ENCODE data around the gene INO80D. TPM values are rescaled to one million over a fixed set of nuclear protein-coding genes. Genes with fewer than 3 reads are reported as not detected.

The INO80D gene
- total and polyA plus RNA-seq, 2 of the 8 experiments (the other 6 are each of a cell fraction or from before 2014, with no cell fraction given) = 6.2 to 37.4 TPM

DNA sequence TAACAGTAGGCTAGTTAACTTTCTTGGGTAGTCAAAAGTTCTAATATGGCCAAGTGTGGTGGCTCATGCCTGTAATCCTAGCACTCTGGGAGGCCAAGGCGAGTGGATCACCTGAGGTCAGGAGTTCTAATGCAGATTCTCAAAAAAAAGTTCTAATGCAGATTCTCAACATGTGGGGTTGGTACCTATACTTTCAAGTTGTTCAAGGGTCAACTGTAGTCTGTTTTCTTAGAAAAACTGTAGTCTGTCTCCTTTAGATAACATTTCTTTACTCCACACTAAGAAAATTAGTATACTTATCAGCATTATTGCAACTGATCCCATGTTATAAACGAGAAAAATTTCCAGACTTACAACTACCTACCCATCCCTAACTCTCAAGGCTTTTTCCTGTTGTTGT lies 16.6 kb downstream of the INO80D start:
- H3K4me3 ChIP-seq (ENCODE audit: extremely low read depth in 1 of 4, insufficient read depth in 2 of 4, low read depth in 3 of 4, low read length in 4 of 4) = no peak overlapping the region
- H3K23me2 ChIP-seq (ENCODE audit: low read depth, low read length) = no peaks in the 10 kb centered on the region
- H3K9ac ChIP-seq (replicated peaks in 1 of 4; ENCODE audit: extremely low read depth in 1 of 4, low read depth in 3 of 4, low read length in 3 of 4) = no peak overlapping the region; a peak in 1 of 7 replicates
- no peak overlapping the region for H3K27ac ChIP-seq (ENCODE audit: low read depth, low read length)
- no peaks in the 10 kb centered on the region for H3K27me3 ChIP-seq (replicated peaks in 1 of 4; ENCODE audit: control insufficient read depth in 3 of 4, extremely low read depth in 1 of 4, insufficient read depth in 3 of 4, low read length in 3 of 4)
- ChIA-PET POLR2A (ENCODE audit: partially characterized antibody) (interaction anchor here (0.8 to 7.5 kb wide), 2 partner anchors 11 to 14 kb away, joined by 3 to 34 read pairs; no protein-coding TSS in a partner anchor), CTCF (ENCODE audit: partially characterized antibody) (no interaction called here)
- H2BK12ac ChIP-seq (ENCODE audit: low read depth, low read length) = no peak overlapping the region
- H3K56ac ChIP-seq (replicated peaks; ENCODE audit: insufficient read length, low read depth, low read length) = no peak overlapping the region
- H4K5ac ChIP-seq (ENCODE audit: insufficient read length, low read depth, low read length) = no peak overlapping the region
- H4K91ac ChIP-seq (replicated peaks; ENCODE audit: insufficient read length, low read length) = no peak overlapping the region
- DNase-seq (ENCODE audit: low read depth in 1 of 2, low spot score in 2 of 2) = no peak
- H3K9me3 ChIP-seq (ENCODE audit: insufficient read depth in 2 of 2, low read depth in 1 of 2, low read length in 1 of 2) = no peaks in the 10 kb centered on the region
- peaks cover 2% of the 10 kb centered on the region; the same call in 1 of the 2 replicates for H3K79me1 ChIP-seq (ENCODE audit: low read depth, low read length)
- no peak overlapping the region for H2AK5ac ChIP-seq (ENCODE audit: low read depth, low read length)
- no peak overlapping the region for H3K14ac ChIP-seq (ENCODE audit: insufficient read length)
- no peak overlapping the region for H2BK15ac ChIP-seq (ENCODE audit: low read length)
- no peak for FAIRE-seq
- no peak overlapping the region for H2BK20ac ChIP-seq (ENCODE audit: low read length)
- H3K36me3 ChIP-seq (ENCODE audit: control insufficient read depth in 2 of 4, insufficient read depth in 4 of 4, low read length in 3 of 4) = no peaks in the 10 kb centered on the region; a peak in 1 of 8 replicates
- no peak overlapping the region for H2BK120ac ChIP-seq (replicated peaks; ENCODE audit: low read depth, low read length)
- TF ChIP-seq TAF7 (optimal IDR thresholded peaks at IDR 0.05; ENCODE audit: borderline replicate concordance, low read depth, low read length) (no peak), KDM5A (IDR thresholded peaks at IDR 0.05; ENCODE audit: low read length) (no peak), HDAC6 (IDR thresholded peaks at IDR 0.05; ENCODE audit: low read depth, low read length) (no peak), PHF8 (conservative IDR thresholded peaks at IDR 0.05; ENCODE audit: low read depth, low read length) (no peak), GTF2F1 (IDR thresholded peaks at IDR 0.05; ENCODE audit: borderline replicate concordance, low read depth, low read length) (no peak), POU5F1 (IDR thresholded peaks at IDR 0.05; ENCODE audit: low read depth, low read length) (no peak), SUZ12 (IDR thresholded peaks at IDR 0.05; ENCODE audit: low read length) (no peak), SP2 (IDR thresholded peaks at IDR 0.05; ENCODE audit: low read length) (no peak), BACH1 (IDR thresholded peaks at IDR 0.05; ENCODE audit: low read length) (no peak)
- TF ChIP-seq, protein P1, sequence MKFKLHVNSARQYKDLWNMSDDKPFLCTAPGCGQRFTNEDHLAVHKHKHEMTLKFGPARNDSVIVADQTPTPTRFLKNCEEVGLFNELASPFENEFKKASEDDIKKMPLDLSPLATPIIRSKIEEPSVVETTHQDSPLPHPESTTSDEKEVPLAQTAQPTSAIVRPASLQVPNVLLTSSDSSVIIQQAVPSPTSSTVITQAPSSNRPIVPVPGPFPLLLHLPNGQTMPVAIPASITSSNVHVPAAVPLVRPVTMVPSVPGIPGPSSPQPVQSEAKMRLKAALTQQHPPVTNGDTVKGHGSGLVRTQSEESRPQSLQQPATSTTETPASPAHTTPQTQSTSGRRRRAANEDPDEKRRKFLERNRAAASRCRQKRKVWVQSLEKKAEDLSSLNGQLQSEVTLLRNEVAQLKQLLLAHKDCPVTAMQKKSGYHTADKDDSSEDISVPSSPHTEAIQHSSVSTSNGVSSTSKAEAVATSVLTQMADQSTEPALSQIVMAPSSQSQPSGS (IDR thresholded peaks at IDR 0.05; ENCODE audit: low read length) = no peak
- TF ChIP-seq, protein P2, sequence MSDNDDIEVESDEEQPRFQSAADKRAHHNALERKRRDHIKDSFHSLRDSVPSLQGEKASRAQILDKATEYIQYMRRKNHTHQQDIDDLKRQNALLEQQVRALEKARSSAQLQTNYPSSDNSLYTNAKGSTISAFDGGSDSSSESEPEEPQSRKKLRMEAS (IDR thresholded peaks at IDR 0.05) = no peak
- no peaks in the 10 kb centered on the region for H4K20me1 ChIP-seq (replicated peaks in 1 of 2; ENCODE audit: control insufficient read depth in 1 of 2, insufficient read depth in 2 of 2, low read length in 2 of 2)
- H3K4me2 ChIP-seq (ENCODE audit: insufficient read depth in 1 of 2, low read depth in 2 of 2, low read length in 2 of 2) = no peak overlapping the region
- no peak overlapping the region for H3K23ac ChIP-seq (ENCODE audit: insufficient read length)
- H2AFZ ChIP-seq (ENCODE audit: low read length) = no peak overlapping the region
- peaks cover 0 to 3% (median 0%) of the 10 kb centered on the region in 4 experiments; a peak in 1 of 7 replicates for H3K4me1 ChIP-seq (replicated peaks in 1 of 4; ENCODE audit: control insufficient read depth in 3 of 4, insufficient read depth in 4 of 4, low read length in 3 of 4)
- no peak overlapping the region for H2BK5ac ChIP-seq (ENCODE audit: low read depth, low read length)
- H3K79me2 ChIP-seq (ENCODE audit: control insufficient read depth in 1 of 2, insufficient read depth in 2 of 2, low read length in 2 of 2) = peaks cover 8 to 99% of the 10 kb centered on the region in 2 experiments
- H4K8ac ChIP-seq (ENCODE audit: extremely low read depth, insufficient read depth, low read length) = no peak overlapping the region
- WGBS, 2 experiments (ENCODE audit: extremely low coverage in 1 of 2, insufficient coverage in 1 of 2, insufficient read length in 1 of 2, insufficient replicate concordance in 2 of 2, low coverage in 1 of 2, low lambda C conversion rate in 2 of 2, missing lambda C conversion rate in 1 of 2) = 77% methylated on average over 2 of the region's 2 CpGs; no CpG with 5 or more reads in 1 of the 2 experiments
- H3K18ac ChIP-seq (ENCODE audit: extremely low read depth, low read length) = no peak overlapping the region
- H3K4ac ChIP-seq (replicated peaks; ENCODE audit: insufficient read length, low read depth, low read length) = no peak overlapping the region

Data from H1 (cell line).